Brain microvascular endothelial cell (primary cell): ENCODE data around the gene NCKIPSD.

ENCODE experiments used
- DNase-seq: peaks from one replicate; pipeline ENCODE4 v3.0.0-alpha.2; 2020
- H3K27ac ChIP-seq: fragments of 250-450 bp; sonication (Bioruptor Pico); 2 replicates; pipeline ENCODE4 v1.5.1; 2020; ENCODE audit warnings: mild to moderate bottlenecking, moderate library complexity
- H3K27me3 ChIP-seq: fragments of 250-450 bp; sonication (Bioruptor Pico); replicated peaks from 2 replicates; pipeline ENCODE4 v1.5.1; 2020; ENCODE audit warnings: mild to moderate bottlenecking
- H3K36me3 ChIP-seq: fragments of 250-450 bp; sonication (Bioruptor Pico); replicated peaks from 2 replicates; pipeline ENCODE4 v1.5.1; 2020; ENCODE audit warnings: mild to moderate bottlenecking
- H3K4me3 ChIP-seq: 2 replicates; pipeline ENCODE4 v1.5.1; 2011; ENCODE audit warnings: low read depth, mild to moderate bottlenecking, control low read depth, low read length, moderate library complexity
- in situ Hi-C: cut with HindIII; loops from 2 replicates; pipeline ENCODE4 v1.10.0; 2017; ENCODE audit warnings: low sequenced_read_pairs, low pct_ligation_motif_present
- TF ChIP-seq, protein P1 (sequence below): IDR thresholded peaks from 2 replicates; pipeline ENCODE4 v1.5.1; 2011; ENCODE audit warnings: low read depth, mild to moderate bottlenecking, moderate library complexity, low read length, control low read depth, inconsistent platforms; ENCODE audit errors: missing control alignments

NCKIPSD gene

DNA sequence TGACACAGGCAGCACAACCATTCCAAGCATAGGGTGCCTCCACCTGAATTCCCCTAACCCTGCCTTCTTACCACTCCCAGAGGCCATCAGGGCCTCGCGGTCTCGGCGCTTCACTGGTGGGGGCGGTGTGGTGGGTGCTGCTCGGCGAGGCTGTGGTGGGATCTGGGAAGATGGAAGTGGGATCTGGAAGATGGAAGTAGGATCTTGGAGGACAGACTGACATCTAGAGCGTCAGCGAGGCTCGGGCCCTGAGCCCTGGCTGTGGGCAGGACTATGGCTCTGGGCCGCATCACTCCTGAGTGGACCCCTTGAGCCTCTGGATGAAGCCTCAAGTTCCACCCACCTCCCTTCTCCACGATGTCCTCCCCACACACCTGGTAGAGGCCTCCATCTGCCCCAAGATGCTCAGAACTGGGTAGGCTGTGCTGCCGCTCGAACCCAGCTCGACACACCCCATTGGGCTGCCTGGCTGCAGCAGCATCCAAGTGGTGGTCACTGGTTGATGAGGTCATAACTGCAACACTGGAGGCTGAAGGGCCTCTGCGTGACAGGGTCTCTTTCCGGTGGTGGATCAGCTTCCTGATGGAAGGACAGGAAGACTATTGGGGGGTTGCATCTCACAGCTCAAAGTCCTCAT, 3.6 kb downstream of the NCKIPSD start:
- DNase-seq = no peak
- H3K36me3 ChIP-seq = peaks cover 26% of the 10 kb centered on the region
- TF ChIP-seq, protein P1, sequence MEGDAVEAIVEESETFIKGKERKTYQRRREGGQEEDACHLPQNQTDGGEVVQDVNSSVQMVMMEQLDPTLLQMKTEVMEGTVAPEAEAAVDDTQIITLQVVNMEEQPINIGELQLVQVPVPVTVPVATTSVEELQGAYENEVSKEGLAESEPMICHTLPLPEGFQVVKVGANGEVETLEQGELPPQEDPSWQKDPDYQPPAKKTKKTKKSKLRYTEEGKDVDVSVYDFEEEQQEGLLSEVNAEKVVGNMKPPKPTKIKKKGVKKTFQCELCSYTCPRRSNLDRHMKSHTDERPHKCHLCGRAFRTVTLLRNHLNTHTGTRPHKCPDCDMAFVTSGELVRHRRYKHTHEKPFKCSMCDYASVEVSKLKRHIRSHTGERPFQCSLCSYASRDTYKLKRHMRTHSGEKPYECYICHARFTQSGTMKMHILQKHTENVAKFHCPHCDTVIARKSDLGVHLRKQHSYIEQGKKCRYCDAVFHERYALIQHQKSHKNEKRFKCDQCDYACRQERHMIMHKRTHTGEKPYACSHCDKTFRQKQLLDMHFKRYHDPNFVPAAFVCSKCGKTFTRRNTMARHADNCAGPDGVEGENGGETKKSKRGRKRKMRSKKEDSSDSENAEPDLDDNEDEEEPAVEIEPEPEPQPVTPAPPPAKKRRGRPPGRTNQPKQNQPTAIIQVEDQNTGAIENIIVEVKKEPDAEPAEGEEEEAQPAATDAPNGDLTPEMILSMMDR = no peak
- no peaks in the 10 kb centered on the region for H3K27me3 ChIP-seq
- no peak overlapping the region for H3K27ac ChIP-seq
- in situ Hi-C loops = no loop called here
- no peak overlapping the region for H3K4me3 ChIP-seq

DNA sequence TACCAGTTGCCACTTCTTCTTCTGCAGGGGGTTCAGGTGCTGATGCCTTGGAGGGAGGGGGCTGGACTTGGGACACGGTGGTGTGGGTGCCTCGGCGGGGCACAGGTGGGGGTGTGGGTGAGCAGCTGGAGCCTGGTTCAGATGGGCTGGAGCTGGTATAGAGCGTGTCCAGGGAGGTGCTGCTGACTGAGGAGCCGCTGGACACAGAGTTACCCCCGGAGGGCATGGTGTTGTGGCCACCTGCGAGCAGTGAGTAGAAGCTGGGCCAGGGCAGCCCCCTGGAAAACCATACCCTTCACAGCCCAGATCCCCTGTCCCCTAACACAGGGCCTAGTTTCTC, 4.2 kb downstream of the NCKIPSD start:
- no peaks in the 10 kb centered on the region for H3K27me3 ChIP-seq
- H3K4me3 ChIP-seq = no peak overlapping the region
- peaks cover 26% of the 10 kb centered on the region for H3K36me3 ChIP-seq
- no peak overlapping the region for H3K27ac ChIP-seq
- DNase-seq = no peak
- TF ChIP-seq, protein P1 = no peak
- in situ Hi-C loops = no loop called here

DNA sequence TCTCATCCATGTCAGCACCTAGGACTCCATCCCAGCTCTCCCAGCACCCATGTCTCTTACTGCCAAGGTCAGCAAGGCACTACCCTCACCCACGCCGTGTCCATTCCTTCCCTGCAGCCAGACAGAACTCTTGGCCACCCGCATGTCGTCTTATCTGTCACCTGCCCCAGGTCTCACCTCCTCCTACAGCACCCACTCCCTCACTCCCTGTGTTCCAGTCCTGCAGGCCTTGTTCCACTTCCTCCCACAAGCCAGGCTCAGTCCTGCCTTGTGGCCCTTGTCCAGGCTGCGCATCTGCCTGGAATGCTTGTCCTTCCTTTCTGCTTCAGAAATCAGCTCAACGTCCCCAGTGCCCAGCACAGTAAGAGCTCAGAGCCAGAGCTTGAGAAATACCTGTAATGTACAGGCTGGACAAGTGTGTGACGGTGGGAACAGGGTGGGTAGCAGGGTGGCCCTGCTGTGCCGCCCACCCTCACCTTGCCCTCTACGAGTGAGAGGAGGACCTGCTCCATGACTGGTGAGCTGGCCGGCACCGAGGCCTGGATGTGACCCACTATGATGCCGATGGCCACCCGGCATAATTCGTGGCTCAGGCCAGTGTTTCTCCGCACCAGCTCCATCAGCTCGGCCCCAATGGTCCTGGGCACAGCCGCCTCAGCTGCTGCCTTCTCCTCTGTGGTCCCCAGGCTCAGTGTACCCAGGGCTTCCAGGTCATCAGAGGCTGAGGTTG, 4.7 kb downstream of the NCKIPSD start:
- H3K36me3 ChIP-seq = peaks cover 26% of the 10 kb centered on the region

DNA sequence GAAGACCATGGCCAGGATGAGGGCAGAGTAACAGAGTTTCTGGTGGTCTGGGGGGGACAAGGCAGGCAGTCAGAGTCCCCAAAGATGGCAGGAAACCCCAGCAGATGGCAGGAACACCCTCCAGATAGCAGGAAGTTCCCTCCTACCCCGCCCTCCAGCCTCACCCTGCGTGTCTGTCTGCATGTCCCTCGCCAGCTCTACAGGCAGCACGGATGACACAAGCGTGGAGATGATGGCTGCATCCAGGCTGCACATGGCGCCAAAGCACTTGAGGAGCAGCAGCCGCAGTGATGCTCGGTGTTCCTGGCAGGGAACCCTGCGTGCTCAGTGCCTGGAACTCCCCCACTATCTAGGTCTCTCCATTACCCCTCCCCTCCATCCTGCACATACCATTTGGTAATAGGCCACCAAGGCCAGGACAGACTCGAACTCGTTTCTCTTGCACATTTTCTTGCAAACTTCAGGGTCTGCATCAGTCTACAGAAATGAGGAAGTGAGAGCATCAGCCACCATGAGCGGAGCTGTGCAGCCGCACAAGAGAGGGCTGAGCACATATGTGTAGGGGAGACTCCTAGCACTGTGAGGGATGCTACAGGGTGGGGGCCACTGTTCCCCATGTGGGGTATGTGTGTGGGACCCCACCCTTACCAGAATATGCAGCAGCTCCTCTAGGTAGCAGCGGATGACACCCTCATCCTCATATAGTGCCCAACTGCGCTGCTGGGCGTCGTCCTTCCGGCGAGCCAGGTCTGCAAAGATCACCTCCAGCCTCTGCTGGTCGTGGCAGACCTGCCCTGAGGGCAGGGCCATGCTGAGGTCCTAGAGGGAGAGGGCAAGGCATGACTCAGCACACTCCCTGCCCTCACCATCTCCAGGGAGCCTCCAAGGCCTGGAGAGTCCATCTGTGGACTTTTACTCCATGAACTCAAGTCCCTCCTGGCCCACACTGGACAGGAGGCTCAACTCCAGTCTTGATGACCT, 6.0 kb downstream of the NCKIPSD start:
- Histone ChIP-seq H3K27me3 (no peaks in the 10 kb centered on the region), H3K36me3 (peaks cover 26% of the 10 kb centered on the region), H3K27ac (no peak overlapping the region), H3K4me3 (no peak overlapping the region)
- TF ChIP-seq, protein P1 = no peak
- in situ Hi-C loops = no loop called here
- no peak for DNase-seq

More for the DNA sequence above, 4.7 kb downstream of the NCKIPSD start:
- H3K27ac ChIP-seq = no peak overlapping the region
- no peak for DNase-seq
- H3K4me3 ChIP-seq = no peak overlapping the region
- in situ Hi-C loops = no loop called here
- H3K27me3 ChIP-seq = no peaks in the 10 kb centered on the region
- TF ChIP-seq, protein P1 = no peak

DNA sequence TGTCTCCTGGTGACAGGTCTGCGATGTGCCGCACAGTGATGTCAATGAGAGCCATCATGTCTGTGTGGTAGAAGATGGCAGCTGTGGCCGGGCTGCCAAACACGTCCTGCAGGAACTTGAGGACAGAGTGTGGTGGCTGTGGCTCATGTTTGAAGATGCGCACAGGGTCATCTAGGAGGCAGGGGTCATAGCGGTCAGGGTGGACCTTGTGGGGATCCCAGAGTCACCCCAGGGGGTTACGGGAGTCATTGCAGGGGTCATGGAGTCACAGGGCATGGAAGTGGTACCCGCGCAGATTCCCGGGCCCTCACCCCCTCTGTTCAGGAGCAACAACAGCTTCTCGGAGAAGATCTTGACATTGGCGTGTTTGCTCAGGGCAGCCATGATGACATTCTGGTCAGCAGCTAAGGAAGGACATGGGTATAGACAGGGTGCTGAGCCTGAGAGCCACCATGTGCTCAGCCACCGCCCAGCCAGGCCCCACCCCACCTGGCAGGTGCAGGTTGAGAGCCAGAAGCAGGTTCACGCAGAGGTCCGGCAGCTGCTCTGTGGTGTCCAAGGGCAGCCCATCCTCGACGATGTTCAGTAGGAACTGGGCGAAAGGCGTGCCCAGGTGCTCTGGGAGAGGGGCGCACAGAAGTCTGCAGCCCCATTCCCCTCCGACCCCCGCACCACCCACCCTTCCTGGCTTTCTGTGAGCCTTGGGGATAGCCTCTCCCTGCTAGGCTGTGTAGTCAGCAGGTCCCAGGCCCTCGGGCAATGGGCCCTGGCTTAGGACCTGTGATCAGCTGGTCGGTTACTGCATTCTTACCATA, 6.9 kb downstream of the NCKIPSD start:
- Histone ChIP-seq H3K27ac (no peak overlapping the region), H3K36me3 (peaks cover 26% of the 10 kb centered on the region), H3K4me3 (no peak overlapping the region), H3K27me3 (no peaks in the 10 kb centered on the region)
- DNase-seq = no peak
- in situ Hi-C loops = no loop called here
- TF ChIP-seq, protein P1 = no peak
